ENCODE results near the gene AKT2. TPM values are rescaled to one million over a fixed set of nuclear protein-coding genes. Genes with fewer than 3 reads are reported as not detected.
"Not testable (repeated sequence)": the region's sequence is repeated elsewhere in the genome, so short reads cannot be mapped to it uniquely, and the experiment has no call there.

AKT2 gene
- 90.3 TPM for polyA plus RNA-seq (2013)

GRCh38 chr19:40284501-40285352 is at the start of gene AKT2:
Gene AKT2 (minus strand): TSS chr19:40285345. CDS start chr19:40265267, 20,078 bp downstream.
- Histone ChIP-seq H3K4me1 (ENCODE audit: control extremely low read depth in 1 of 4, control insufficient read depth in 4 of 4, insufficient read depth in 4 of 4, low read length in 3 of 4) (peaks cover 5 to 49% (median 43%) of the 10 kb centered on the region in 4 experiments), H3K27me3 (replicated peaks in 2 of 5; ENCODE audit: control insufficient read depth in 4 of 5, insufficient read depth in 5 of 5, low read length in 4 of 5) (no peaks in the 10 kb centered on the region), H3K9me3 (ENCODE audit: control extremely low read depth in 1 of 5, control insufficient read depth in 4 of 5, insufficient read depth in 2 of 5, low read depth in 1 of 5, low read length in 4 of 5) (no peaks in the 10 kb centered on the region), H3K4me3 (ENCODE audit: control insufficient read depth in 1 of 7, extremely low read depth in 1 of 7, insufficient read depth in 4 of 7, low read depth in 2 of 7, low read length in 6 of 7) (peak within 1 kb of the TSS; percentile 65 to 97 (median 84)), H3K27ac (ENCODE audit: insufficient read depth in 1 of 2, low read depth in 1 of 2, low read length in 2 of 2, poor library complexity in 1 of 2, severe bottlenecking in 2 of 2) (peak within 1 kb of the TSS; percentile 85 to 92), H3K36me3 (ENCODE audit: control insufficient read depth in 4 of 4, insufficient read depth in 4 of 4, low read length in 3 of 4) (peaks cover 0 to 14% (median 5%) of the 10 kb centered on the region in 4 experiments)
- DNase-seq = peak; percentile 54 to 88 (median 83)
- ChIA-PET POLR2A (interaction anchor here (0.6 kb wide), 2 partner anchors 492 to 1323 kb away, joined by 3 to 4 read pairs; no protein-coding TSS in a partner anchor), CTCF (interaction anchor here (0.6 to 1.8 kb wide), 4 partner anchors 10 to 118 kb away, joined by 3 to 4 read pairs (median 4); no protein-coding TSS in a partner anchor)
- under 1% methylated on average over 52 of the region's 84 CpGs for WGBS (ENCODE audit: insufficient coverage)

GRCh38 chr19:40333083-40333482 is 47.9 kb upstream of the AKT2 start:
- no CpG with 5 or more reads among the region's 6 CpGs for WGBS (ENCODE audit: insufficient coverage)
- CTCF ChIA-PET = not testable (repeated sequence)

GRCh38 chr19:40332669-40333068 is 47.5 kb upstream of the AKT2 start:
- H3K4me3 ChIP-seq (ENCODE audit: control insufficient read depth in 1 of 7, extremely low read depth in 1 of 7, insufficient read depth in 4 of 7, low read depth in 2 of 7, low read length in 6 of 7) = no peak overlapping the region
- no peaks in the 10 kb centered on the region for H3K27me3 ChIP-seq (replicated peaks in 2 of 5; ENCODE audit: control insufficient read depth in 4 of 5, insufficient read depth in 5 of 5, low read length in 4 of 5)
- 96% methylated on average over 3 of the region's 6 CpGs for WGBS (ENCODE audit: insufficient coverage)
- no peak for DNase-seq
- no peak overlapping the region for H3K27ac ChIP-seq (ENCODE audit: insufficient read depth in 1 of 2, low read depth in 1 of 2, low read length in 2 of 2, poor library complexity in 1 of 2, severe bottlenecking in 2 of 2)
- H3K36me3 ChIP-seq (ENCODE audit: control insufficient read depth in 4 of 4, insufficient read depth in 4 of 4, low read length in 3 of 4) = peaks cover 24 to 76% (median 47%) of the 10 kb centered on the region in 4 experiments
- H3K9me3 ChIP-seq (ENCODE audit: control extremely low read depth in 1 of 5, control insufficient read depth in 4 of 5, insufficient read depth in 2 of 5, low read depth in 1 of 5, low read length in 4 of 5) = no peaks in the 10 kb centered on the region
- POLR2A ChIA-PET = no interaction called here
- H3K4me1 ChIP-seq (ENCODE audit: control extremely low read depth in 1 of 4, control insufficient read depth in 4 of 4, insufficient read depth in 4 of 4, low read length in 3 of 4) = no peaks in the 10 kb centered on the region
- CTCF ChIA-PET = no interaction called here

More at GRCh38 chr19:40333083-40333482, 47.9 kb upstream of the AKT2 start:
- POLR2A ChIA-PET; H3K4me1 ChIP-seq (ENCODE audit: control extremely low read depth in 1 of 4, control insufficient read depth in 4 of 4, insufficient read depth in 4 of 4, low read length in 3 of 4); H3K9me3 ChIP-seq (ENCODE audit: control extremely low read depth in 1 of 5, control insufficient read depth in 4 of 5, insufficient read depth in 2 of 5, low read depth in 1 of 5, low read length in 4 of 5); DNase-seq; H3K27ac ChIP-seq (ENCODE audit: insufficient read depth in 1 of 2, low read depth in 1 of 2, low read length in 2 of 2, poor library complexity in 1 of 2, severe bottlenecking in 2 of 2); H3K4me3 ChIP-seq (ENCODE audit: control insufficient read depth in 1 of 7, extremely low read depth in 1 of 7, insufficient read depth in 4 of 7, low read depth in 2 of 7, low read length in 6 of 7); H3K27me3 ChIP-seq (replicated peaks in 2 of 5; ENCODE audit: control insufficient read depth in 4 of 5, insufficient read depth in 5 of 5, low read length in 4 of 5): not testable (repeated sequence)
- peaks cover 21 to 72% (median 43%) of the 10 kb centered on the region in 4 experiments for H3K36me3 ChIP-seq (ENCODE audit: control insufficient read depth in 4 of 4, insufficient read depth in 4 of 4, low read length in 3 of 4)

GRCh38 chr19:40331052-40331451 is 45.9 kb upstream of the AKT2 start:
- CTCF ChIA-PET = no interaction called here

GRCh38 chr19:40326201-40326600 is 41.1 kb upstream of the AKT2 start:
- 92% methylated on average over 10 of the region's 14 CpGs for WGBS (ENCODE audit: insufficient coverage)
- Histone ChIP-seq H3K4me3 (ENCODE audit: control insufficient read depth in 1 of 7, extremely low read depth in 1 of 7, insufficient read depth in 4 of 7, low read depth in 2 of 7, low read length in 6 of 7) (no peak overlapping the region), H3K9me3 (ENCODE audit: control extremely low read depth in 1 of 5, control insufficient read depth in 4 of 5, insufficient read depth in 2 of 5, low read depth in 1 of 5, low read length in 4 of 5) (no peaks in the 10 kb centered on the region), H3K27me3 (replicated peaks in 2 of 5; ENCODE audit: control insufficient read depth in 4 of 5, insufficient read depth in 5 of 5, low read length in 4 of 5) (no peaks in the 10 kb centered on the region), H3K4me1 (ENCODE audit: control extremely low read depth in 1 of 4, control insufficient read depth in 4 of 4, insufficient read depth in 4 of 4, low read length in 3 of 4) (no peaks in the 10 kb centered on the region), H3K27ac (ENCODE audit: insufficient read depth in 1 of 2, low read depth in 1 of 2, low read length in 2 of 2, poor library complexity in 1 of 2, severe bottlenecking in 2 of 2) (no peak overlapping the region), H3K36me3 (ENCODE audit: control insufficient read depth in 4 of 4, insufficient read depth in 4 of 4, low read length in 3 of 4) (peaks cover 15 to 87% (median 75%) of the 10 kb centered on the region in 4 experiments)
- CTCF ChIA-PET = interaction anchor here (1.5 kb wide), 1 partner anchor 21 kb away, joined by 5 read pairs; no protein-coding TSS in a partner anchor
- DNase-seq = no peak
- POLR2A ChIA-PET = no interaction called here

More at GRCh38 chr19:40331052-40331451, 45.9 kb upstream of the AKT2 start:
- WGBS (ENCODE audit: insufficient coverage) = 100% methylated on average over 2 of the region's 5 CpGs
- no peaks in the 10 kb centered on the region for H3K27me3 ChIP-seq (replicated peaks in 2 of 5; ENCODE audit: control insufficient read depth in 4 of 5, insufficient read depth in 5 of 5, low read length in 4 of 5)
- no peak for DNase-seq
- peaks cover 23 to 76% (median 55%) of the 10 kb centered on the region in 4 experiments for H3K36me3 ChIP-seq (ENCODE audit: control insufficient read depth in 4 of 4, insufficient read depth in 4 of 4, low read length in 3 of 4)
- no peak overlapping the region for H3K4me3 ChIP-seq (ENCODE audit: control insufficient read depth in 1 of 7, extremely low read depth in 1 of 7, insufficient read depth in 4 of 7, low read depth in 2 of 7, low read length in 6 of 7)
- H3K9me3 ChIP-seq (ENCODE audit: control extremely low read depth in 1 of 5, control insufficient read depth in 4 of 5, insufficient read depth in 2 of 5, low read depth in 1 of 5, low read length in 4 of 5) = no peaks in the 10 kb centered on the region
- POLR2A ChIA-PET = no interaction called here
- H3K27ac ChIP-seq (ENCODE audit: insufficient read depth in 1 of 2, low read depth in 1 of 2, low read length in 2 of 2, poor library complexity in 1 of 2, severe bottlenecking in 2 of 2) = no peak overlapping the region
- no peaks in the 10 kb centered on the region for H3K4me1 ChIP-seq (ENCODE audit: control extremely low read depth in 1 of 4, control insufficient read depth in 4 of 4, insufficient read depth in 4 of 4, low read length in 3 of 4)

- ChIA-PET CTCF (no interaction called here), POLR2A (no interaction called here)
- Histone ChIP-seq H3K4me3 (ENCODE audit: control insufficient read depth in 1 of 7, extremely low read depth in 1 of 7, insufficient read depth in 4 of 7, low read depth in 2 of 7, low read length in 6 of 7) (no peak overlapping the region), H3K27me3 (replicated peaks in 2 of 5; ENCODE audit: control insufficient read depth in 4 of 5, insufficient read depth in 5 of 5, low read length in 4 of 5) (no peaks in the 10 kb centered on the region), H3K27ac (ENCODE audit: insufficient read depth in 1 of 2, low read depth in 1 of 2, low read length in 2 of 2, poor library complexity in 1 of 2, severe bottlenecking in 2 of 2) (no peak overlapping the region), H3K4me1 (ENCODE audit: control extremely low read depth in 1 of 4, control insufficient read depth in 4 of 4, insufficient read depth in 4 of 4, low read length in 3 of 4) (no peaks in the 10 kb centered on the region), H3K9me3 (ENCODE audit: control extremely low read depth in 1 of 5, control insufficient read depth in 4 of 5, insufficient read depth in 2 of 5, low read depth in 1 of 5, low read length in 4 of 5) (no peaks in the 10 kb centered on the region), H3K36me3 (ENCODE audit: control insufficient read depth in 4 of 4, insufficient read depth in 4 of 4, low read length in 3 of 4) (peaks cover 15 to 81% (median 69%) of the 10 kb centered on the region in 4 experiments)
- 93% methylated on average over 3 of the region's 13 CpGs for WGBS (ENCODE audit: insufficient coverage)
- DNase-seq = no peak
Observed at GRCh38 chr19:40323705-40324104, 38.6 kb upstream of the AKT2 start.

GRCh38 chr19:40322951-40323615 is 37.9 kb upstream of the AKT2 start:
- H3K9me3 ChIP-seq (ENCODE audit: control extremely low read depth in 1 of 5, control insufficient read depth in 4 of 5, insufficient read depth in 2 of 5, low read depth in 1 of 5, low read length in 4 of 5) = no peaks in the 10 kb centered on the region
- WGBS (ENCODE audit: insufficient coverage) = 97% methylated on average over 13 of the region's 15 CpGs

More at GRCh38 chr19:40322951-40323615, 37.9 kb upstream of the AKT2 start:
- Histone ChIP-seq H3K27ac (ENCODE audit: insufficient read depth in 1 of 2, low read depth in 1 of 2, low read length in 2 of 2, poor library complexity in 1 of 2, severe bottlenecking in 2 of 2) (no peak overlapping the region), H3K36me3 (ENCODE audit: control insufficient read depth in 4 of 4, insufficient read depth in 4 of 4, low read length in 3 of 4) (peaks cover 13 to 75% (median 65%) of the 10 kb centered on the region in 4 experiments), H3K27me3 (replicated peaks in 2 of 5; ENCODE audit: control insufficient read depth in 4 of 5, insufficient read depth in 5 of 5, low read length in 4 of 5) (no peaks in the 10 kb centered on the region), H3K4me3 (ENCODE audit: control insufficient read depth in 1 of 7, extremely low read depth in 1 of 7, insufficient read depth in 4 of 7, low read depth in 2 of 7, low read length in 6 of 7) (no peak overlapping the region), H3K4me1 (ENCODE audit: control extremely low read depth in 1 of 4, control insufficient read depth in 4 of 4, insufficient read depth in 4 of 4, low read length in 3 of 4) (no peaks in the 10 kb centered on the region)
- DNase-seq = no peak
- ChIA-PET POLR2A (no interaction called here), CTCF (no interaction called here)
